Activated CD4-positive, CD25-positive, alpha-beta regulatory T cell treated with anti-CD3 and anti-CD28 coated beads, Interleukin-2, amount 50 U/mL, for 72 hours (primary cell): ENCODE results near the gene RBFA.

Experiments used
- DNase-seq: peaks from one replicate; pipeline ENCODE4 v3.0.0; 2021

RBFA gene

DNA sequence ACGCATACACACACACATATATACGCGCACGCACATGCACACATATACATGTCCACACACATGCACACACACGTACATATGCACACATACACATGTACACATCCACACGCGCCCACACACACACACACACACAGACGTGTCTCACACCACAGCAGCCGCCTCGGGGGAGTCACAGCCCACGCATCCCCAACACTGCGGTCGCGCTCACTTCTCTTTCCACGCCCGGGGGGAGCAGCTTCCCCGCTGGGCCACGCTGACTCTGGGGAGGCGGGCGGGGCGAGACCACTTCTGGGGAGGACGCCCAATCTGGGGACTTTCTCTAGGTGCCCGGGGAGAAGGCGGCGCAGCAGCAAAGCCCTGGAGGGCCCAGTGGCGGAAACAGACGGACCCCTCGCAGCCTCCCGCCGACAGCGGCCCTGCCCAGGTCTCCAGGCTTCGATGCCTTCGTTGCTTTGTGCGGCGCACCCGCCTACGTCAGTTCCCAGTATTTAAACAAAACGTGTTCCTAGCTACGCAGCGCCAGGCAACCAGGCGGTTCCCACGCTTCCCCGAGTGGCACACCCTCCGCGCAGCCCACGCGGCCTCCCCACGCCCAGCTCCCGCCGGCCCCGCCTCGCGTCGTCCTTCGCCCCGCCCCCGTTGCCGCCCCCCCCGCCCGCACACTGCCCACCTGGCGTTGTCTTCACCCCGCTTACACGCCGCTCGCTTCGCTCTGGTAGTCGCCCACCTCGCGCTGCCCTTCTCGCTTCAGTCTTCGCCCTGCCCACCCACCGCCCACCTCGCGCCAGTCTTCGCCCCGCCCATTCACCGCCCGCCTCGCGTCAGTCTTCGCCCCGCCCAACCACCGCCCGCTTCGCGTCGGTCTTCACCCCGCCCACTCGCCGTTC lies 810 bp upstream of the RBFA start:
- no peak for DNase-seq

DNA sequence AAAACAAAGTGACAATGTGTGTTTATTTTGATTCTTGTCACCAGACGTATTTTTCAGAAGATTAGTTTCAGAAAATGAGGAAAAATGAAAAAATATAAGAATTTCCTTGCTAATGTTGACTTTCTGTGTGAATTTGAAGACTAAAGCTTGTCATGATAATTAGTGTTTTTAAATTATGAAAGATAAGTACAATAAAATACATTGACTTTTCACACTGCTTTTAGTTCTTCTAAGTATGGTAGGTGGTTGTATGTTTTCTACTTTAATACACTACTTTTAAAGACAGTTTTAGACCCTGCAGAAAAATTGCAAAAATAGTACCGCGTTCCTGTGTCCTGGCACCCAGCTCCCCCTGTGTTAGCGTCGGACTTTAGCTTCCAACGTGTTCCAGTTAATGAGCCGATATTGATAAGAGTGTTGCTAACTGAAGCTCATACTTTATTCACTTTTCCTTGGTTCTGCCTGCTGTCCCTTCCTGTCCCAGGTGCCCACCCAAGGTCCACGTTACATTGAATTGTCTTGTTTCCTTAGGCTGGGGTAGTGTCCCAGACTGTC lies 695 bp downstream of the RBFA start:
- no peak for DNase-seq

GRCh38 chr18:80035997-80036396 lies 1.8 kb downstream of the RBFA start:
- no peak for DNase-seq

GRCh38 chr18:80037300-80037699 lies 3.1 kb downstream of the RBFA start:
- DNase-seq: no peak

DNA sequence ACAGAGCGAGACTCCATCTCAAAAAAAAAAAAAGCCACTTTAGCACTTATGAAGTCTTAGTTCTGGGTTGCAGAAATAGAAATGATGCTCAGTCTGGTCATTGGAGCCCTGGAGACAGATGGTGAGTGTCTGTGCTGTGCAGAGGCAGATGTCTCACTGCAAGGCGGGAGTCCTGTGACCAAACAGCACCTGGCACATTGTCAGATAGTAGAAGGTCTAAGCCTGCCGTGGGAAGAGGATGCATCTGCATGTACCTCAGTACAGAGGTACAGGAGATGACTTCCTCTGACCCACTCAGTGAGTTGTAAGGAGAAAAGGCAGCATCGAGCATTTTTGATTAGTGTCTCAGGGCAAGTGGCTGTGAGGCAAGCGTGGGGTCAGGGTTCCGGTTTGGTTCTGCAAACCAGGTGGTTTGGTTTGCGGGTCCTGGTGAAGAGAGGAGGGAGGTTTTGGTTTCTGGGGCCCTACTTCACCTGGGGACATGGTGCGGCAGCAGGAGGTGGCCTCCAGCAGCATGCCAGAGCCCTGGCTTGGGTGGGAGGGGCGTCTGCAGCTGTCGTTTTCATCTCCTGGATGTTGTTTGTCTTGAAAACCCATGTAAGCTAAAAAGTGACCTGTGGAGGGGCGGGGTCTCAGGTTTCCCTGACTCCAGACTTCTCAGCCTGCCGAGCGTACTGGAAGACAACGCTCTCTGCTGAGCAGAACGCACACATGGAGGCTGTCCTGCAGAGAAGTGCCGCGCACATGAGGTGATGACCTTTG lies 3.8 kb downstream of the RBFA start:
- DNase-seq: no peak

GRCh38 chr18:80040515-80040914 lies 6.3 kb downstream of the RBFA start:
- DNase-seq: no peak

GRCh38 chr18:80041424-80041823 lies 7.2 kb downstream of the RBFA start:
- DNase-seq: no peak

GRCh38 chr18:80042785-80043184 lies 8.6 kb downstream of the RBFA start:
- DNase-seq: no peak

GRCh38 chr18:80044072-80044471 lies 9.8 kb downstream of the RBFA start:
- DNase-seq: no peak

- DNase-seq: no peak
These were observed 11.8 kb downstream of the RBFA start for GRCh38 chr18:80046011-80046410.

DNA sequence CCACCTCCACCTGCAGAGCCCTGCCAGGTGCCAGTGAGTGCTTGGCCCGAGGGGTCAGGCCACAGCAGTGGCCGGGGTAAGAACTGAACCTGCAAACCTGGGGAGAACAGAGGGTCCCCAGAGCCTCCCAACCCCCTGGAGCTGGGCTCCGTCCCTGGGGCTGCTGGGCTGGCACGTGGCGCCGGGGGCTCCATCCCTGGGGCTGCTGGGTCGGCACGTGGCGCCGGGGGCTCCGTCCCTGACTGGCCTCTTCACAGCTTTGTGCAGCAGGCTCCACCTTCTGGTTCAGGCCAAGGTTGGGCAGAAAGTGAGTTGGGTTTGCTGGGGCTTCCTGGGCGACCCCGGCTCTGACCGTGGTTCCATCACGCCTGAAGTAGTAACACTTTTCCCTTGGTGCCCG lies 12.2 kb downstream of the RBFA start:
- no peak for DNase-seq

DNA sequence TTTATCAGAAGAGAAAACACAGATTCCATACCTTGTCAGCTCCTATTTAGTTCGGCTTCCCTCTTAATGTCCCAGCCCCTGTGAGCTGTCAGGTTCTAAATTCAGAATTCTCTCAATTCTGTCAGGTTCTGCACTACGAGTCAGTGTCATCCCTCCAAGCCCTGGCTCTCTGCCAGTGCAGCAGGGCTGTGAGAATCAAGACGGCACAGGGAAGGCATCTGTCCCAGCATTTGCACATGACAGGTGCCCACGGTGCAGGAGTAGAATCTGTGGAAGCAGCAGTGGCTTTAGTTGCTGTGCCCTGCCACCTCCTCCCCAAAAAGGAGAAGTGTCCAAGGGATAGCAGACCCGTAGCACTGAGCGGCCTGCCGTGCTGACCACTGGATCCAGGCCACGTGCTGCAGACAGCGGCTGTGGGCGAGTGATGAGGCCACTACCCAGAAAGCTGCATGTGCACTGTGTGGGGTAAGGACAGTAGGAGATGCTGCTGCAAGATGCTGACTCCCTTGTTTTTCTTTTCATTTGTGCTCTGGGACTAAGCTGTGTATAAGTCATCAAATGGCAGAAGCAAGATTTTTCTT lies 12.8 kb downstream of the RBFA start:
- DNase-seq: no peak

DNA sequence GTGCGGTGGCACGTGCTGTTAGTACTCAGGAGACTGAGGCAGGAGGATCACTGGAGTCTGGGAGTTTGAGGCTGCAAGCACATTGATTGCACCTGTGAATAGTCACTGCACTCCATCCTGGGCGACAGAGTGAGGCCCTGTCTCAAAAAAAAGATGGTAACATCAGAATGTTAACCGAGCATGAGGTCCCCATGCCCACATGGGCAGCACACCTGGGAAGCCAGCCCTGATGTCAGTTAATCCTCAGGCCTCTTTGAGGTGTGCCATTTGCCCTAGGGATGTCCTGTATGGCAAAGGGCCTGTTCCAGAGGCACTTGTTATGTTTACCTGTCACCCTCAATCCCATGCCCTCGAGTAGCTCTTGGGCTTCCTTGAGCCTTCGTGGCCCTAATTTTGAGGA lies 16.6 kb downstream of the RBFA start:
- DNase-seq: no peak

- DNase-seq: no peak
These were observed 21.9 kb downstream of the RBFA start for GRCh38 chr18:80056095-80056494.

- no peak for DNase-seq
These were observed 25.7 kb downstream of the RBFA start for GRCh38 chr18:80059945-80060344.

GRCh38 chr18:80065705-80066104 lies 31.5 kb downstream of the RBFA start:
- no peak for DNase-seq

- DNase-seq: no peak
These were observed 33.1 kb downstream of the RBFA start for GRCh38 chr18:80067321-80067720.

GRCh38 chr18:80067897-80068296 lies 33.7 kb downstream of the RBFA start:
- no peak for DNase-seq

- DNase-seq: no peak
These were observed 34.5 kb downstream of the RBFA start for GRCh38 chr18:80068571-80069272.

GRCh38 chr18:80070825-80071224 lies 36.6 kb downstream of the RBFA start:
- DNase-seq: no peak

DNA sequence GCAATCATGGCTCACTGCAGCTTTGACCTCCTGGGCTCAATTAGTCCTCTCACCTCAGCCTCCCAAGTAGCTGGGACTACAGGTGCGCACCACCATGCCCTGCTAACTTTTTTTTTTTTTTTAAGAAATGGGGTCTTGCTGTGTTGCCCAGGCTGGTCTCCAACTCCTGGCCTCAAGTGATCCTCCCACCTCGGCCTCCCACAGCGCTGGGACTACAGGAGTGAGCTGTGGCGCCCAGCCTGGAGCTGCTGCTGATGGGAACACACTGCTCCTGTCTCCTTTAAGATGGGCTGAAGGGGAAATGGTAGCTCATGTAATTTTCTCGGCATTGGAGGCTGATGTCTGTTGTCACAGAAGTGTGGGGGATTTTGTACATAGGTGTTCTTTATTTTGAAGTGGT lies 39.9 kb downstream of the RBFA start:
- DNase-seq: no peak

DNA sequence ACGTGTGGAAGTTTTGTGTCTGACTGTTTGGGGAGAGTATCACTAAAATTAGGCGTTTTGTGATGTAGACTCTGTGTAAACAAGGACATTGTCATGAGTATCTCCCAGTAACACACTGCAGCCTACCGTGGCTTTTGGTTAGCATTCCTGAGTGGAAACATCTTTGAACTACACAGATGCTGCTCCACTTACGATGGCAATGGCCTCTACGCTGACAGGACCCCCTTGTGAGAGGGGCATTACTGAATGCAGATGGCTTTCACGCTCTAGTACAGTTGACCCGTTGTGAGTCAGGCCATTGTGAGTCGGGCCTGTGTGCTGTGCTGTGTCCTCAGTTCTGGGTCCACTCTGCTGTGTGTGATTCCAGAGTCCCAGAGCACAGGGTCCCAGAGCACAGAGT lies 40.5 kb downstream of the RBFA start:
- DNase-seq: no peak

DNA sequence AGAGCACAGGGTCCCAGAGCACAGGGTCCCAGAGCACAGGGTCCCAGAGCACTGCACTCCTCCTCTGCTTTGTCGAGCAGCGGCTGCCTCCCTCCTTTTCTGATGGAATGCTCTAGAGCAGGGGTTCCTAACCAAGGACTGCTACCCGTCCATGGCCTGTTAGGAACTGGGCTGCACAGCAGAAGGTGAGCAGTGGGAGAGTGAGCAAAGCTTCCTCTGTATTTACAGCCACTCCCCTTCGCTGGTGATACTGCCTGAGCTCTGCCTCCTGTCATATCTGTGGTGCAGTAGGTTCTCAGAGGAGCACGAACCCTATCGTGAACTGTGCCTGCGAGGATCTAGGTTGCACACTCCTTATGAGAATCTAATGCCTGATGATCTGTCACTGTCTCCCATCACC lies 41.7 kb downstream of the RBFA start:
- DNase-seq: no peak
